CD4-positive, alpha-beta T cell (primary cell): Measurements from ENCODE around the gene ZNF581. TPM values are rescaled to one million over a fixed set of nuclear protein-coding genes. Genes with fewer than 3 reads are reported as not detected.

ENCODE experiments used
- ATAC-seq: fragments of 200-7000 bp; cut with Tn5 transposase; one replicate; pipeline ENCODE4 v1.10.0; 2022; ENCODE audit warnings: mild to moderate bottlenecking; ENCODE audit not compliant: poor library complexity
- CTCF ChIA-PET: fragments of 350-600 bp; sonication (Branson Sonifier 250); formaldehyde crosslinking; loops from one replicate; lab custom pipeline; 2021; ENCODE audit warnings: antibody characterized with exemption, inconsistent platforms; lab: Charles Lee
- POLR2A ChIA-PET: fragments of 350-600 bp; sonication (Branson Sonifier 250); formaldehyde crosslinking; loops from one replicate; lab custom pipeline; 2021; ENCODE audit warnings: antibody characterized with exemption, inconsistent platforms; lab: Charles Lee
- DNase-seq, 14 experiments: peaks; one replicate each; pipeline ENCODE4 v3.0.0-alpha.2; 2013 to 2020; ENCODE audit warnings: mixed read lengths in 2 of 14
- H3K27ac ChIP-seq, 2 donors: one replicate each; pipeline versions ENCODE4 v1.5.1 to v1.7.0; 2013; ENCODE audit warnings: low read length in 2 of 2, low read depth in 1 of 2, mild to moderate bottlenecking in 1 of 2
- H3K27me3 ChIP-seq, 2 experiments: 1 replicate in 1 of 2; 2 replicates in 1 of 2; pipeline versions ENCODE4 v1.6.1 to v1.7.0; 2013; ENCODE audit warnings: low read length in 2 of 2, control low read depth in 1 of 2, mild to moderate bottlenecking in 1 of 2, moderate library complexity in 1 of 2; ENCODE audit not compliant: insufficient read depth in 2 of 2, control insufficient read depth in 1 of 2
- H3K36me3 ChIP-seq: one replicate; pipeline ENCODE4 v1.6.1; 2013; ENCODE audit warnings: low read length, control low read depth; ENCODE audit not compliant: insufficient read depth
- H3K4me1 ChIP-seq: one replicate; pipeline ENCODE4 v1.6.1; 2013; ENCODE audit warnings: low read length, control low read depth; ENCODE audit not compliant: insufficient read depth
- H3K4me3 ChIP-seq: one replicate; pipeline ENCODE4 v1.5.1; 2013; ENCODE audit warnings: mild to moderate bottlenecking, low read length, moderate library complexity
- H3K9me3 ChIP-seq, 2 experiments: 1 replicate in 1 of 2; 2 replicates in 1 of 2; pipeline versions ENCODE4 v1.6.1 to v1.7.0; 2013; ENCODE audit warnings: low read length in 2 of 2, mild to moderate bottlenecking in 2 of 2, control low read depth in 1 of 2, moderate library complexity in 1 of 2; ENCODE audit not compliant: control insufficient read depth in 1 of 2, insufficient read depth in 1 of 2
- H3K27ac Mint-ChIP-seq: one replicate; pipeline ENCODE4 v1.8.0; 2020; ENCODE audit warnings: mixed read lengths
- H3K27me3 Mint-ChIP-seq: one replicate; pipeline ENCODE4 v1.8.0; 2021; ENCODE audit warnings: mixed read lengths
- H3K36me3 Mint-ChIP-seq: one replicate; pipeline ENCODE4 v1.8.0; 2021; ENCODE audit warnings: low read depth, mixed read lengths
- H3K4me1 Mint-ChIP-seq: one replicate; pipeline ENCODE4 v1.8.0; 2021; ENCODE audit warnings: low read depth, mixed read lengths
- H3K4me3 Mint-ChIP-seq: one replicate; pipeline ENCODE4 v1.8.0; 2020; ENCODE audit warnings: mild to moderate bottlenecking, mixed read lengths
- H3K9me3 Mint-ChIP-seq: one replicate; pipeline ENCODE4 v1.8.0; 2020; ENCODE audit warnings: mixed read lengths
- CTCF ChIP-seq: fragments of 200-600 bp; IDR thresholded peaks from one replicate; pipeline ENCODE4 v1.8.0; 2022; ENCODE audit warnings: antibody characterized with exemption, mild to moderate bottlenecking
- intact Hi-C, 2 experiments: fragments of 100-400 bp; cut with DNase I in 1 of 2; cut with micrococcal nuclease in 1 of 2; formaldehyde crosslinking; loops; one replicate each; pipeline versions ENCODE4 v1.15.1 to v1.9.0; 2023 to 2025; cut with DNase I, micrococcal nuclease
- total RNA-seq, 174 experiments: library from RNA in 2 of 174; stranded (reverse) in 2 of 174; gene quantifications; one replicate each; pipeline ENCODE4 v1.2.3 and lab custom pipeline; 2021 to 2026

ZNF581 gene
- total RNA-seq, 2 experiments from 2014 or later = 23.1 to 24.7 TPM

- H3K9me3 ChIP-seq = no peaks in the 10 kb centered on the region
- no peaks in the 10 kb centered on the region for H3K27me3 Mint-ChIP-seq
- ATAC-seq (no peak), DNase-seq (no peak)
- H3K27me3 ChIP-seq = no peaks in the 10 kb centered on the region
- POLR2A ChIA-PET = interaction anchor here (0.7 to 1.2 kb wide), 3 partner anchors 10 to 20 kb away, joined by 3 to 4 read pairs (median 3); partner anchors contain the start of gene U2AF2
- H3K27ac ChIP-seq = peak overlapping the region; percentile 69 to 89
- peaks cover 44% of the 10 kb centered on the region for H3K4me1 Mint-ChIP-seq
- no peaks in the 10 kb centered on the region for H3K9me3 Mint-ChIP-seq
- TF ChIP-seq CTCF = no peak
- H3K36me3 ChIP-seq = peaks cover 52% of the 10 kb centered on the region
- intact Hi-C loops = loop anchor here in 1 of 2 experiments (2.0 to 10.0 kb wide), 2 partner anchors 40 to 640 kb away; partner anchors contain the start of gene ZSCAN5A
- H3K36me3 Mint-ChIP-seq = peaks cover 79% of the 10 kb centered on the region
- peaks cover 59% of the 10 kb centered on the region for H3K4me1 ChIP-seq
- CTCF ChIA-PET = no interaction called here
- H3K27ac Mint-ChIP-seq = peak overlapping the region; percentile 90
- peak overlapping the region; percentile 35 for H3K4me3 ChIP-seq
- peak overlapping the region; percentile 84 for H3K4me3 Mint-ChIP-seq
These were observed 31.0 kb downstream of the ZNF581 start for GRCh38 chr19:55674459-55674840.

GRCh38 chr19:55674841-55675660, 31.6 kb downstream of the ZNF581 start, which contains the start of gene EPN1:
TSS of gene EPN1 (plus strand) at chr19:55675226. CDS start at chr19:55678628, 3,402 bp downstream.
- no peaks in the 10 kb centered on the region for H3K27me3 ChIP-seq
- peaks cover 59% of the 10 kb centered on the region for H3K4me1 ChIP-seq
- H3K4me1 Mint-ChIP-seq = peaks cover 50% of the 10 kb centered on the region
- intact Hi-C loops = loop anchor here (1.0 to 10.0 kb wide), 3 partner anchors 20 to 640 kb away; partner anchors contain the start of genes U2AF2 (in 2 of the 2) and ZSCAN5A (in 1 of the 2)
- H3K4me3 Mint-ChIP-seq = peak within 1 kb of the TSS; percentile 95
- ATAC-seq = peak; percentile 92
- peaks cover 79% of the 10 kb centered on the region for H3K36me3 Mint-ChIP-seq
- peak within 1 kb of the TSS; percentile 90 for H3K27ac Mint-ChIP-seq
- no peak for TF ChIP-seq CTCF
- CTCF ChIA-PET = no interaction called here
- peaks cover 52% of the 10 kb centered on the region for H3K36me3 ChIP-seq
- peak; percentile 95 to 99 (median 97) for DNase-seq
- no peaks in the 10 kb centered on the region for H3K9me3 Mint-ChIP-seq
- H3K27me3 Mint-ChIP-seq = no peaks in the 10 kb centered on the region
- no peaks in the 10 kb centered on the region for H3K9me3 ChIP-seq
- POLR2A ChIA-PET = interaction anchor here (0.7 to 1.2 kb wide), 3 partner anchors 11 to 21 kb away, joined by 3 to 4 read pairs (median 3); partner anchors contain the start of gene U2AF2
- H3K27ac ChIP-seq = peak within 1 kb of the TSS; percentile 69 to 89
- H3K4me3 ChIP-seq = peak within 1 kb of the TSS; percentile 73

GRCh38 chr19:55675661-55676354, 32.4 kb downstream of the ZNF581 start:
- H3K27ac Mint-ChIP-seq = peak overlapping the region; percentile 90
- Histone ChIP-seq H3K27me3 (no peaks in the 10 kb centered on the region), H3K9me3 (no peaks in the 10 kb centered on the region), H3K27ac (peak overlapping the region; percentile 62 to 73), H3K36me3 (peaks cover 52% of the 10 kb centered on the region), H3K4me3 (peak overlapping the region; percentile 73), H3K4me1 (peaks cover 59% of the 10 kb centered on the region)
- no peak for DNase-seq
- H3K27me3 Mint-ChIP-seq = no peaks in the 10 kb centered on the region
- intact Hi-C loops = loop anchor here (1.0 to 10.0 kb wide), 3 partner anchors 21 to 639 kb away; partner anchors contain the start of genes U2AF2 (in 2 of the 2) and ZSCAN5A (in 1 of the 2)
- H3K9me3 Mint-ChIP-seq = no peaks in the 10 kb centered on the region
- H3K4me3 Mint-ChIP-seq = peak overlapping the region; percentile 95
- ATAC-seq = no peak
- ChIA-PET CTCF (interaction anchor here (0.9 kb wide), 1 partner anchor 28 kb away, joined by 5 read pairs; no protein-coding TSS in a partner anchor), POLR2A (interaction anchor here (0.7 kb wide), 1 partner anchor 199 kb away, joined by 3 read pairs; no protein-coding TSS in a partner anchor)
- no peak for TF ChIP-seq CTCF
- peaks cover 79% of the 10 kb centered on the region for H3K36me3 Mint-ChIP-seq
- H3K4me1 Mint-ChIP-seq = peaks cover 46% of the 10 kb centered on the region
